MM.1S (cell line): ENCODE results near the gene ERCC3.

Source experiments
- DNase-seq: peaks from one replicate; pipeline ENCODE4 v3.0.0-alpha.2; 2015
- H2AFZ ChIP-seq: fragments of 300-600 bp; sonication (generic); 2 replicates; pipeline ENCODE4 v1.6.0; 2016; ENCODE audit warnings: antibody characterized with exemption, low read length
- H3F3A ChIP-seq: fragments of 300-600 bp; sonication (generic); 2 replicates; pipeline ENCODE4 v1.6.1; 2016; ENCODE audit warnings: mild to moderate bottlenecking, antibody characterized with exemption, low read length, moderate library complexity, mixed read lengths; ENCODE audit not compliant: insufficient read depth
- H3K27ac ChIP-seq: fragments of 300-600 bp; sonication (generic); 2 replicates; pipeline ENCODE4 v1.5.1; 2016; ENCODE audit warnings: mild to moderate bottlenecking, low read length
- H3K27me3 ChIP-seq: fragments of 300-600 bp; sonication (generic); replicated peaks from 2 replicates; pipeline ENCODE4 v1.6.0; 2016; ENCODE audit warnings: low read length; ENCODE audit not compliant: insufficient read depth
- H3K36me3 ChIP-seq: fragments of 300-600 bp; sonication (generic); replicated peaks from 2 replicates; pipeline ENCODE4 v1.6.1; 2016; ENCODE audit warnings: mild to moderate bottlenecking, low read length, mixed read lengths; ENCODE audit not compliant: insufficient read depth
- H3K4me1 ChIP-seq: fragments of 300-600 bp; sonication (generic); 2 replicates; pipeline ENCODE4 v1.6.1; 2016; ENCODE audit warnings: low read length, mixed read lengths
- H3K4me2 ChIP-seq: fragments of 300-600 bp; sonication (generic); 2 replicates; pipeline ENCODE4 v1.6.0; 2016; ENCODE audit warnings: low read depth, low read length
- H3K4me3 ChIP-seq: fragments of 300-600 bp; sonication (generic); 2 replicates; pipeline ENCODE4 v1.5.1; 2016; ENCODE audit warnings: low read length, mixed read lengths
- H3K79me2 ChIP-seq: fragments of 300-600 bp; sonication (generic); 2 replicates; pipeline ENCODE4 v1.6.1; 2016; ENCODE audit warnings: mixed run types, low read length, mixed read lengths
- H3K9ac ChIP-seq: fragments of 300-600 bp; sonication (generic); 2 replicates; pipeline ENCODE4 v1.6.1; 2016; ENCODE audit warnings: low read length, mixed read lengths
- H3K9me2 ChIP-seq: fragments of 300-600 bp; sonication (generic); replicated peaks from 2 replicates; pipeline ENCODE4 v1.6.1; 2016; ENCODE audit warnings: mild to moderate bottlenecking, low read length, mixed read lengths; ENCODE audit not compliant: insufficient read depth
- H3K9me3 ChIP-seq: fragments of 300-600 bp; sonication (generic); replicated peaks from 2 replicates; pipeline ENCODE4 v1.6.1; 2016; ENCODE audit warnings: mild to moderate bottlenecking, low read length, mixed read lengths; ENCODE audit not compliant: insufficient read depth
- H4K20me1 ChIP-seq: fragments of 300-600 bp; sonication (generic); 2 replicates; pipeline ENCODE4 v1.6.1; 2016; ENCODE audit warnings: mild to moderate bottlenecking, low read length, moderate library complexity, mixed read lengths; ENCODE audit not compliant: insufficient read depth
- EZH2 ChIP-seq: fragments of 300-600 bp; sonication (generic); optimal IDR thresholded peaks from 2 replicates; pipeline ENCODE3; 2017; ENCODE audit warnings: low read depth, mild to moderate bottlenecking, antibody characterized with exemption, low read length, mixed read lengths
- EZH2phosphoT487 ChIP-seq: fragments of 300-600 bp; sonication (generic); IDR thresholded peaks from 2 replicates; pipeline ENCODE4 v1.6.1; 2018; ENCODE audit warnings: antibody characterized with exemption, low read length
- TF ChIP-seq, protein P1 (sequence below): fragments of 300-600 bp; sonication (generic); IDR thresholded peaks from 2 replicates; pipeline ENCODE4 v1.5.1; 2016; ENCODE audit warnings: antibody characterized with exemption, low read length, mixed read lengths

Gene ERCC3

DNA sequence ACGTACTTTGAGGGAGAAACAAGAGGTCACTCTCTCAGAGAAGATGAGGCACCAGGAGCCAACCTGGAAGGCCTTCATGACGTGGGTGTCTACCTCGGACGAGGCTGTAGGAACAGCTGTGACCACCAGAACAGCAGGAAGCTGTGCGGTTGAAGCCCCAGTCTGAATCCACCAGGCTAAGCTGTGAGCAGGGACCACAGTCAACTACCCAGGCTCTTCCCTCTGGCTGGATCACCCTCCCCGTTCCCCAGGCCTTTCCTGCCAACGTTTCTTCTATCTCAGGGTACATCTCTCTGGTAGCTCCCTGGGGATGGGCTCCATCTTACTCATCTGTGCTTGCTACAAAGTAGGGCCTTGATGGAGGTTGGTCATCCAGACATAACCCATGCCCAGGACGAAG lies 37.1 kb downstream of the ERCC3 start:
- H3K27ac ChIP-seq = no peak overlapping the region
- H3K9me2 ChIP-seq = no peaks in the 10 kb centered on the region
- H3K36me3 ChIP-seq = no peaks in the 10 kb centered on the region; the same call in 1 of the 2 replicates
- H3K9me3 ChIP-seq = no peaks in the 10 kb centered on the region
- TF ChIP-seq EZH2 (no peak), EZH2phosphoT487 (no peak)
- H3K4me3 ChIP-seq = no peak overlapping the region
- H3F3A ChIP-seq = no peaks in the 10 kb centered on the region
- H3K4me1 ChIP-seq = no peaks in the 10 kb centered on the region
- no peaks in the 10 kb centered on the region for H4K20me1 ChIP-seq
- no peaks in the 10 kb centered on the region for H3K27me3 ChIP-seq
- no peak overlapping the region for H3K9ac ChIP-seq
- H2AFZ ChIP-seq = no peak overlapping the region
- no peaks in the 10 kb centered on the region for H3K79me2 ChIP-seq
- no peak overlapping the region for H3K4me2 ChIP-seq
- DNase-seq = no peak

DNA sequence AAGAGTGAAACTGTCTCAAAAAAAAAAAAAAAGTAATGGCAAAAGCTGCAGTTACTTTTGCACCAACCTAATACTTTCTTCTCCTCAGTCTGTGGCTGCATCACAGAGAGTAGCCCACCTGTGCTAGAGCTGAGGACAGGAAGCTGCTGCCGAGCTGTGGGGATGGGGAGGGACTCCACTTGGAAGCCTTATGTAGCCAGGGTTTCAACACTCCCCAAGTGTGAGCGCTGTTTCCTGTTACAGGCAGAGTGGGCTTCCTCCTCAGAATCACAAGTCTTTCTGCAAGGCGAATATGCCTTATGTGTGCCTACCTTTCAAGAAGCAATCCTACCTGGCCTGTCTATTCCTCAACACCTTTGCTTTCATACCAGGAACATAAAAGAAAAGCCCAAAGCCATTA lies 37.6 kb downstream of the ERCC3 start:
- no peaks in the 10 kb centered on the region for H4K20me1 ChIP-seq
- no peak for DNase-seq
- H3K9me3 ChIP-seq = no peaks in the 10 kb centered on the region
- H3K4me2 ChIP-seq = no peak overlapping the region
- H3K9ac ChIP-seq = no peak overlapping the region
- H2AFZ ChIP-seq = no peak overlapping the region
- H3K79me2 ChIP-seq = no peaks in the 10 kb centered on the region
- no peak for TF ChIP-seq EZH2phosphoT487
- TF ChIP-seq, protein P1, sequence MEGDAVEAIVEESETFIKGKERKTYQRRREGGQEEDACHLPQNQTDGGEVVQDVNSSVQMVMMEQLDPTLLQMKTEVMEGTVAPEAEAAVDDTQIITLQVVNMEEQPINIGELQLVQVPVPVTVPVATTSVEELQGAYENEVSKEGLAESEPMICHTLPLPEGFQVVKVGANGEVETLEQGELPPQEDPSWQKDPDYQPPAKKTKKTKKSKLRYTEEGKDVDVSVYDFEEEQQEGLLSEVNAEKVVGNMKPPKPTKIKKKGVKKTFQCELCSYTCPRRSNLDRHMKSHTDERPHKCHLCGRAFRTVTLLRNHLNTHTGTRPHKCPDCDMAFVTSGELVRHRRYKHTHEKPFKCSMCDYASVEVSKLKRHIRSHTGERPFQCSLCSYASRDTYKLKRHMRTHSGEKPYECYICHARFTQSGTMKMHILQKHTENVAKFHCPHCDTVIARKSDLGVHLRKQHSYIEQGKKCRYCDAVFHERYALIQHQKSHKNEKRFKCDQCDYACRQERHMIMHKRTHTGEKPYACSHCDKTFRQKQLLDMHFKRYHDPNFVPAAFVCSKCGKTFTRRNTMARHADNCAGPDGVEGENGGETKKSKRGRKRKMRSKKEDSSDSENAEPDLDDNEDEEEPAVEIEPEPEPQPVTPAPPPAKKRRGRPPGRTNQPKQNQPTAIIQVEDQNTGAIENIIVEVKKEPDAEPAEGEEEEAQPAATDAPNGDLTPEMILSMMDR = no peak
- no peak for TF ChIP-seq EZH2
- no peaks in the 10 kb centered on the region; the same call in 1 of the 2 replicates for H3K36me3 ChIP-seq
- no peak overlapping the region for H3K27ac ChIP-seq
- no peaks in the 10 kb centered on the region for H3K4me1 ChIP-seq
- H3F3A ChIP-seq = no peaks in the 10 kb centered on the region
- H3K27me3 ChIP-seq = no peaks in the 10 kb centered on the region
- H3K9me2 ChIP-seq = no peaks in the 10 kb centered on the region
- no peak overlapping the region for H3K4me3 ChIP-seq

DNA sequence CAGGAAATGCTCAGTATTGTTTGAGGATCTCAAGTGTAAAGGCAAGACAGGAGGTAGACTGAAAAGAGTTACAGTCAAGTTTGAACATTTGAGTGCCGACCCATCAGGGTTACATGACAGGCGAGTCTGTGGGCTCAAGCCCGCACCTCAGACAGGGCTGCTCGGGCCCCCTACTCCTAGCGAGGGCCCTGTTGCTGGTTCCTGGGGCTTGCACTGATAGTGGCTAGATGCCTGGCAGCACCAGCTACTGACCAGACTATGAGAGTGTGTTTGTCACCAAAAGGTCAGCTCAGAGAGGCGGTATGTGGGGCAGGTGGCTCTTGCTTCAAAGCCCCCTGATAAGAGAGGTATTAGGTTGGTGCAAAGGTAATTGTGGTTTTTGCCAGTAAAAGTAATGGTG lies 38.2 kb downstream of the ERCC3 start:
- Histone ChIP-seq H3K36me3 (no peaks in the 10 kb centered on the region; the same call in 1 of the 2 replicates), H3K4me2 (no peak overlapping the region), H3K79me2 (no peaks in the 10 kb centered on the region), H3K27ac (no peak overlapping the region), H3K4me1 (no peaks in the 10 kb centered on the region), H3F3A (no peaks in the 10 kb centered on the region), H3K27me3 (no peaks in the 10 kb centered on the region), H2AFZ (no peak overlapping the region), H3K9me2 (no peaks in the 10 kb centered on the region), H3K9me3 (no peaks in the 10 kb centered on the region), H3K9ac (no peak overlapping the region), H3K4me3 (no peak overlapping the region), H4K20me1 (no peaks in the 10 kb centered on the region)
- no peak for DNase-seq
- no peak for TF ChIP-seq EZH2phosphoT487
- TF ChIP-seq, protein P1 = no peak
- no peak for TF ChIP-seq EZH2

DNA sequence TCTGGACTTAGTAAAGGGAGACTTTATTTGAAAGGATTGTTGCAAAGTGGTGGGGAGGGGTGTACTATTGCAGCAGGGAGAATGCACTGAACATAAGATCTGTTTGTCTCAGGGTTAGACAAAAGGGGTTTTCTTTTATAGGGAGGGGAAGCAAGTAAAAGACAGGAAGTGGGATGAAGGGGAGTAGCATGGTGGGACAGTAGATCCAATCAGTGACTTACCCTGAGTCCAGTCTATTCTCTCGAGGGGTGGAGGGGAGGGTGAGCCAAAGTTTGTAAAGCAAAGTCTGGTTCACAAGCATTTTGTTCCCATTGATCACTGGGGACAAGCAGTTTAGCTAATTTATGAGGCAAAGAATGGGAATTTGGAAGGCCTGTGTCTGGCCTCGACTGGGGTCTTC lies 38.8 kb downstream of the ERCC3 start:
- Histone ChIP-seq H3K4me3 (no peak overlapping the region), H3F3A (no peaks in the 10 kb centered on the region), H3K27me3 (no peaks in the 10 kb centered on the region), H4K20me1 (no peaks in the 10 kb centered on the region), H3K27ac (no peak overlapping the region), H3K4me1 (no peaks in the 10 kb centered on the region), H3K4me2 (no peak overlapping the region), H3K9me2 (no peaks in the 10 kb centered on the region), H3K36me3 (no peaks in the 10 kb centered on the region; the same call in 1 of the 2 replicates), H3K9ac (no peak overlapping the region), H2AFZ (no peak overlapping the region), H3K9me3 (no peaks in the 10 kb centered on the region), H3K79me2 (no peaks in the 10 kb centered on the region)
- DNase-seq = no peak
- TF ChIP-seq, protein P1 = no peak
- no peak for TF ChIP-seq EZH2
- no peak for TF ChIP-seq EZH2phosphoT487
